H1 (cell line): ENCODE results near the gene DAND5. TPM values are rescaled to one million over a fixed set of nuclear protein-coding genes. Genes with fewer than 3 reads are reported as not detected.

ENCODE experiments used
- CTCF ChIA-PET: fragments of 300-600 bp; sonication (Branson Sonifier 250); formaldehyde crosslinking; loops from one replicate; lab custom pipeline; 2021; ENCODE audit not compliant: partially characterized antibody; lab: Charles Lee
- POLR2A ChIA-PET: fragments of 300-600 bp; sonication (Branson Sonifier 250); formaldehyde crosslinking; loops from one replicate; lab custom pipeline; 2021; ENCODE audit warnings: inconsistent platforms; ENCODE audit not compliant: partially characterized antibody; lab: Charles Lee
- DNase-seq, 2 experiments: peaks; one replicate each; pipeline versions ENCODE4 v3.0.0 to v3.0.0-alpha.2; 2010 to 2022; ENCODE audit warnings: low spot score in 2 of 2, low read depth in 1 of 2, mixed read lengths in 1 of 2
- FAIRE-seq: peaks from 2 replicates; lab custom pipeline; 2011; peaks lifted over from hg19 to GRCh38; lab: Jason Lieb, UNC
- H2AFZ ChIP-seq: 2 replicates; pipeline ENCODE4 v1.8.1; 2012; ENCODE audit warnings: low read length, inconsistent platforms
- H2AK5ac ChIP-seq: 2 replicates; pipeline ENCODE4 v1.6.1; 2013; ENCODE audit warnings: low read depth, low read length
- H2BK120ac ChIP-seq: replicated peaks from 2 replicates; pipeline ENCODE3; 2013; ENCODE audit warnings: low read depth, low read length, inconsistent platforms
- H2BK12ac ChIP-seq: 2 replicates; pipeline ENCODE4 v1.6.1; 2013; ENCODE audit warnings: low read depth, low read length
- H2BK15ac ChIP-seq: 2 replicates; pipeline ENCODE4 v1.6.1; 2013; ENCODE audit warnings: low read length
- H2BK20ac ChIP-seq: 2 replicates; pipeline ENCODE4 v1.6.1; 2013; ENCODE audit warnings: low read length
- H2BK5ac ChIP-seq: 2 replicates; pipeline ENCODE4 v1.6.1; 2013; ENCODE audit warnings: low read depth, low read length
- H3K14ac ChIP-seq: 2 replicates; pipeline ENCODE4 v1.6.1; 2013; ENCODE audit warnings: inconsistent platforms; ENCODE audit not compliant: insufficient read length
- H3K18ac ChIP-seq: 2 replicates; pipeline ENCODE4 v1.6.1; 2013; ENCODE audit warnings: low read length; ENCODE audit errors: extremely low read depth
- H3K23ac ChIP-seq: 2 replicates; pipeline ENCODE4 v1.6.1; 2013; ENCODE audit warnings: inconsistent platforms; ENCODE audit not compliant: insufficient read length
- H3K23me2 ChIP-seq: 2 replicates; pipeline ENCODE4 v1.6.1; 2013; ENCODE audit warnings: low read depth, low read length
- H3K27ac ChIP-seq: 2 replicates; pipeline ENCODE4 v1.6.1; 2011; ENCODE audit warnings: low read depth, low read length, inconsistent platforms
- H3K27me3 ChIP-seq, 4 experiments: replicated peaks in 1 of 4; 1 replicate in 1 of 4; 2 replicates in 3 of 4; pipeline versions ENCODE4 v1.6.1 to v1.8.1; 2011 to 2013; ENCODE audit warnings: low read length in 3 of 4, mild to moderate bottlenecking in 3 of 4, inconsistent platforms in 2 of 4, mixed read lengths in 2 of 4, moderate library complexity in 1 of 4; ENCODE audit not compliant: control insufficient read depth in 3 of 4, insufficient read depth in 3 of 4; ENCODE audit errors: extremely low read depth in 1 of 4
- H3K36me3 ChIP-seq, 4 experiments: 2 replicates each; pipeline versions ENCODE4 v1.6.1 to v1.8.1; 2011 to 2013; ENCODE audit warnings: mild to moderate bottlenecking in 4 of 4, low read length in 3 of 4, moderate library complexity in 2 of 4, control low read depth in 1 of 4, inconsistent platforms in 1 of 4; ENCODE audit not compliant: insufficient read depth in 4 of 4, control insufficient read depth in 2 of 4
- H3K4ac ChIP-seq: replicated peaks from 2 replicates; pipeline ENCODE3; 2013; ENCODE audit warnings: low read length, low read depth, mixed read lengths, inconsistent platforms; ENCODE audit not compliant: insufficient read length
- H3K4me1 ChIP-seq, 4 experiments: replicated peaks in 1 of 4; 1 replicate in 1 of 4; 2 replicates in 3 of 4; pipeline versions ENCODE4 v1.6.1 to v1.8.1; 2011 to 2013; ENCODE audit warnings: low read length in 3 of 4, inconsistent platforms in 2 of 4, mixed read lengths in 1 of 4; ENCODE audit not compliant: insufficient read depth in 4 of 4, control insufficient read depth in 3 of 4
- H3K4me2 ChIP-seq, 2 experiments: 2 replicates each; pipeline versions ENCODE4 v1.6.1 to v1.8.1; 2011 to 2013; ENCODE audit warnings: low read depth in 2 of 2, low read length in 2 of 2, control low read depth in 1 of 2, inconsistent platforms in 1 of 2, mild to moderate bottlenecking in 1 of 2; ENCODE audit not compliant: insufficient read depth in 1 of 2
- H3K4me3 ChIP-seq, 4 experiments: fragments of 200-600, 300-600 bp in 1 of 4; sonication (generic), shearing (Covaris generic), sonication (Bioruptor Twin) in 1 of 4; 2 replicates each; pipeline versions ENCODE4 v1.5.1 to v1.8.1; 2011 to 2016; ENCODE audit warnings: low read length in 4 of 4, low read depth in 3 of 4, control low read depth in 2 of 4, inconsistent platforms in 2 of 4, mild to moderate bottlenecking in 2 of 4, mixed read lengths in 1 of 4, moderate library complexity in 1 of 4; ENCODE audit not compliant: insufficient read depth in 2 of 4; ENCODE audit errors: extremely low read depth in 1 of 4
- H3K56ac ChIP-seq: replicated peaks from 2 replicates; pipeline ENCODE3; 2013; ENCODE audit warnings: low read depth, mild to moderate bottlenecking, mixed read lengths, low read length, inconsistent platforms; ENCODE audit not compliant: insufficient read length
- H3K79me1 ChIP-seq: 2 replicates; pipeline ENCODE4 v1.6.1; 2013; ENCODE audit warnings: low read depth, low read length, control low read depth
- H3K79me2 ChIP-seq, 2 experiments: 2 replicates each; pipeline versions ENCODE4 v1.6.1 to v1.8.1; 2012 to 2013; ENCODE audit warnings: low read length in 2 of 2, mild to moderate bottlenecking in 2 of 2, inconsistent platforms in 1 of 2; ENCODE audit not compliant: insufficient read depth in 2 of 2, control insufficient read depth in 1 of 2
- H3K9ac ChIP-seq, 4 experiments: replicated peaks in 1 of 4; 1 replicate in 1 of 4; 2 replicates in 3 of 4; pipeline versions ENCODE4 v1.6.1 to v1.8.1; 2011 to 2013; ENCODE audit warnings: low read depth in 3 of 4, low read length in 3 of 4, control low read depth in 2 of 4, mild to moderate bottlenecking in 2 of 4, moderate library complexity in 2 of 4, inconsistent platforms in 1 of 4; ENCODE audit errors: extremely low read depth in 1 of 4
- H3K9me3 ChIP-seq, 2 experiments: 2 replicates each; pipeline versions ENCODE4 v1.6.1 to v1.8.1; 2012 to 2013; ENCODE audit warnings: mild to moderate bottlenecking in 2 of 2, moderate library complexity in 2 of 2, control low read depth in 1 of 2, inconsistent platforms in 1 of 2, low read depth in 1 of 2, low read length in 1 of 2, mixed read lengths in 1 of 2; ENCODE audit not compliant: insufficient read depth in 2 of 2
- H4K20me1 ChIP-seq, 2 experiments: replicated peaks in 1 of 2; 2 replicates each; pipeline versions ENCODE3 to v1.8.1; 2011 to 2013; ENCODE audit warnings: inconsistent platforms in 2 of 2, low read length in 2 of 2, mild to moderate bottlenecking in 1 of 2; ENCODE audit not compliant: insufficient read depth in 2 of 2, control insufficient read depth in 1 of 2
- H4K5ac ChIP-seq: 2 replicates; pipeline ENCODE4 v1.6.1; 2013; ENCODE audit warnings: low read length, low read depth, mixed read lengths, inconsistent platforms; ENCODE audit not compliant: insufficient read length
- H4K8ac ChIP-seq: 2 replicates; pipeline ENCODE4 v1.8.0; 2013; ENCODE audit warnings: mild to moderate bottlenecking, moderate library complexity, low read length, inconsistent platforms; ENCODE audit not compliant: insufficient read depth; ENCODE audit errors: extremely low read depth
- H4K91ac ChIP-seq: replicated peaks from 2 replicates; pipeline ENCODE3; 2013; ENCODE audit warnings: low read length, mixed read lengths, inconsistent platforms; ENCODE audit not compliant: insufficient read length
- ATF2 ChIP-seq: IDR thresholded peaks from 2 replicates; pipeline ENCODE4 v1.6.1; 2012; ENCODE audit warnings: low read length, inconsistent platforms
- CBX5 ChIP-seq: fragments of 300-800, 300-1000 bp; sonication (generic); IDR thresholded peaks from 2 replicates; pipeline ENCODE4 v1.7.1; 2016; ENCODE audit warnings: antibody characterized with exemption, low read length, low read depth
- CREB1 ChIP-seq: IDR thresholded peaks from 2 replicates; pipeline ENCODE4 v1.6.1; 2012; ENCODE audit warnings: inconsistent platforms
- KDM1A ChIP-seq: fragments of 200-600, 300-600 bp; sonication (generic); IDR thresholded peaks from 2 replicates; pipeline ENCODE4 v1.7.1; 2016; ENCODE audit warnings: mild to moderate bottlenecking, low read length, borderline replicate concordance
- KDM4A ChIP-seq: IDR thresholded peaks from one replicate; pipeline ENCODE4 v1.7.1; 2012; ENCODE audit warnings: low read depth, mild to moderate bottlenecking, moderate library complexity, low read length, inconsistent platforms; ENCODE audit not compliant: severe bottlenecking
- MAX ChIP-seq: IDR thresholded peaks from 2 replicates; pipeline ENCODE4 v1.6.1; 2012; ENCODE audit warnings: inconsistent platforms
- SAP30 ChIP-seq: fragments of 300-600 bp; sonication (generic); IDR thresholded peaks from 2 replicates; pipeline ENCODE4 v1.7.1; 2012; ENCODE audit warnings: low read length, moderate library complexity, mild to moderate bottlenecking, inconsistent platforms; ENCODE audit not compliant: insufficient read depth, insufficient replicate concordance
- WGBS, 2 experiments: shearing (Covaris generic) in 1 of 2; methylation state at CpG; one replicate each; pipeline versions ENCODE4 v1.1.6 to v1.1.7; 2013 to 2015; ENCODE audit warnings: low lambda C conversion rate in 2 of 2, mixed read lengths in 2 of 2, inconsistent platforms in 1 of 2, low coverage in 1 of 2, missing lambda C conversion rate in 1 of 2; ENCODE audit not compliant: insufficient replicate concordance in 2 of 2, insufficient coverage in 1 of 2, insufficient read length in 1 of 2; ENCODE audit errors: extremely low coverage in 1 of 2, missing lambda C conversion rate in 1 of 2; 5-methylcytosine and 5-hydroxymethylcytosine counted together
- polyA plus RNA-seq, 7 experiments: library from polyadenylated mRNA; depleted of rRNA in 3 of 7; stranded (reverse) in 5 of 7; unstranded in 2 of 7; fragments of >200 nt in 5 of 7; fragments of 200-250 nt in 2 of 7; gene quantifications; 1 replicate in 5 of 7; 2 replicates in 1 of 7; 4 replicates in 1 of 7; pipeline versions ENCODE4 v1.2.1 to v1.2.3, GENCODE V29; 2011 to 2013; ENCODE audit warnings: missing spikeins in 2 of 7, mixed read lengths in 2 of 7
- total RNA-seq: library from RNA; stranded (reverse); fragmentation: NEBNext Ultra II Directional; extraction: Animal tissue kit (Norgen Biotek cat#: 25700); gene quantifications from 2 replicates; pipeline ENCODE4 v1.2.1, GENCODE V29; 2021

Gene DAND5
- total and polyA plus RNA-seq, 2 of the 8 experiments (the other 6 are each of a cell fraction or from before 2014, with no cell fraction given): 0.14 to 0.17 TPM

GRCh38 chr19:12930002-12930645 lies 39.3 kb upstream of the DAND5 start:
- H2AFZ ChIP-seq: no peak overlapping the region
- H3K27ac ChIP-seq: no peak overlapping the region
- POLR2A ChIA-PET: interaction anchor here (0.8 to 7.4 kb wide), 10 partner anchors 10 to 60 kb away, joined by 3 to 58 read pairs (median 3); partner anchors contain the start of gene SYCE2
- no peak overlapping the region for H2BK20ac ChIP-seq
- H4K5ac ChIP-seq: no peak overlapping the region
- no peak overlapping the region for H2BK12ac ChIP-seq
- H3K14ac ChIP-seq: no peak overlapping the region
- H3K27me3 ChIP-seq: no peaks in the 10 kb centered on the region
- H3K79me2 ChIP-seq: peaks cover 10 to 27% of the 10 kb centered on the region in 2 experiments
- CTCF ChIA-PET: interaction anchor here (1.3 to 1.5 kb wide), 2 partner anchors 36 to 45 kb away, joined by 4 to 5 read pairs; no protein-coding TSS in a partner anchor
- H3K36me3 ChIP-seq: peaks cover 20 to 53% (median 31%) of the 10 kb centered on the region in 4 experiments
- no peak overlapping the region for H3K4ac ChIP-seq
- peaks cover 0 to 5% (median under 1%) of the 10 kb centered on the region in 4 experiments; a peak in 2 of 7 replicates for H3K4me1 ChIP-seq
- no peak overlapping the region for H3K4me2 ChIP-seq
- no peak overlapping the region for H4K8ac ChIP-seq
- no peaks in the 10 kb centered on the region for H3K9me3 ChIP-seq
- WGBS, 2 experiments: 94% methylated on average over 11 of the region's 19 CpGs; no CpG with 5 or more reads in 1 of the 2 experiments
- no peak overlapping the region for H2BK5ac ChIP-seq
- H3K56ac ChIP-seq: no peak overlapping the region
- FAIRE-seq (no peak), DNase-seq (no peak)
- no peak overlapping the region for H2BK120ac ChIP-seq
- no peak overlapping the region; a peak in 1 of 7 replicates for H3K9ac ChIP-seq
- no peak overlapping the region for H2BK15ac ChIP-seq
- H3K4me3 ChIP-seq: no peak overlapping the region
- H4K20me1 ChIP-seq: peaks cover 3 to 8% of the 10 kb centered on the region in 2 experiments
- H3K79me1 ChIP-seq: peaks cover 12% of the 10 kb centered on the region
- H3K18ac ChIP-seq: no peak overlapping the region
- H2AK5ac ChIP-seq: no peak overlapping the region
- TF ChIP-seq KDM1A: no peak
- no peak for TF ChIP-seq KDM4A
- no peak for TF ChIP-seq CREB1
- no peak for TF ChIP-seq ATF2
- TF ChIP-seq SAP30: no peak
- no peak for TF ChIP-seq CBX5
- no peak for TF ChIP-seq MAX
- no peak overlapping the region for H3K23ac ChIP-seq
- peaks cover 7% of the 10 kb centered on the region; the same call in 1 of the 2 replicates for H3K23me2 ChIP-seq
- no peak overlapping the region for H4K91ac ChIP-seq
